NCI-H748 treated with DMSO at 0.1 percent for 48 hours (cell line): ENCODE results near the gene HOXD10.

Experiments
- DNase-seq: peaks from one replicate; lab custom pipeline; 2025; lab: John Stamatoyannopoulos, UW

Gene HOXD10

GRCh38 chr2:176151442-176152287 lies 35.1 kb downstream of the HOXD10 start, which contains the start of gene HOXD4:
Gene HOXD4 (plus strand): TSS chr2:176151550. CDS start chr2:176151634, 84 bp downstream.
- DNase-seq, result no peak

- no peak for DNase-seq
These were observed 36.0 kb downstream of the HOXD10 start for GRCh38 chr2:176152350-176153181.

- no peak for DNase-seq
These were observed 38.1 kb downstream of the HOXD10 start for GRCh38 chr2:176154576-176155252.

- DNase-seq, result no peak
These were observed 38.9 kb downstream of the HOXD10 start for GRCh38 chr2:176155356-176156044.

- no peak for DNase-seq
These were observed 39.8 kb downstream of the HOXD10 start for GRCh38 chr2:176156301-176156806.

GRCh38 chr2:176156807-176157498 lies 40.4 kb downstream of the HOXD10 start, which contains the start of gene HOXD3:
Gene HOXD3 (plus strand): TSS chr2:176157307. CDS start chr2:176169115, 11,808 bp downstream.
- DNase-seq, result peak; percentile 53

- peak; percentile 77 for DNase-seq
These were observed 41.1 kb downstream of the HOXD10 start for GRCh38 chr2:176157499-176158185.

GRCh38 chr2:176158186-176158591 lies 41.6 kb downstream of the HOXD10 start:
- DNase-seq, result peak; percentile 71

- DNase-seq, result no peak
These were observed 42.5 kb downstream of the HOXD10 start for GRCh38 chr2:176158855-176159662.

- DNase-seq, result no peak
These were observed 43.2 kb downstream of the HOXD10 start for GRCh38 chr2:176159663-176160250.

- no peak for DNase-seq
These were observed 43.8 kb downstream of the HOXD10 start for GRCh38 chr2:176160251-176160985.

- no peak for DNase-seq
These were observed 44.6 kb downstream of the HOXD10 start for GRCh38 chr2:176160986-176161824.

- DNase-seq, result no peak
These were observed 45.4 kb downstream of the HOXD10 start for GRCh38 chr2:176161825-176162626.

- DNase-seq, result no peak
These were observed 46.5 kb downstream of the HOXD10 start for GRCh38 chr2:176162911-176163671.

- no peak for DNase-seq
These were observed 47.1 kb downstream of the HOXD10 start for GRCh38 chr2:176163672-176164056.

- DNase-seq, result no peak
These were observed 47.6 kb downstream of the HOXD10 start for GRCh38 chr2:176164201-176164600.
